ENCODE results near the gene LONP1.
"Not testable (repeated sequence)": the region's sequence is repeated elsewhere in the genome, so short reads cannot be mapped to it uniquely, and the experiment has no call there.

LONP1 gene

GRCh38 chr19:5719961-5720790, at the start of gene LONP1, which contains the start of gene CATSPERD:
Gene LONP1, minus strand, starts transcription at chr19:5720146. Its CDS starts 14 bp downstream, at chr19:5720132.
Gene CATSPERD, plus strand, starts transcription at chr19:5720637. Its CDS starts 101 bp downstream, at chr19:5720738.
- peak; percentile 95 for DNase-seq

DNA sequence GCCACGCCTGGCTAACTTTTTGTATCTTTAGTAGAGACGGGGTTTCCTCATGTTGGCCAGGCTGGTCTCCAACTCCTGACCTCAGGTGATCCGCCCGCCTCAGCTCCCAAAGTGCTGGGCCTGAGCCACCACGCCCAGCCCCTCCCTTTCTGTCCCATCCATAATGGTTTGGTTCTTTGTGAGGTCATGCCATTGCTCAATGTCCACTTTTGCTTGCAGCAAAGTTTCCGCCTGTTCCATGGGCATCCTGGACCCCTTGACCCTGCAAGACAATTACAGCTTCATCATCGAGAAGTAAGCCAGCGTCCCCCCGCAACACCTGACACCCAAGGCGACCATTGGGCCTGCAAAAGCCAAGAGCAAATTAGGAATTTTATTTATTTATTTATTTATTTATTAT, 48.0 kb upstream of the LONP1 start:
- no peak for DNase-seq

DNA sequence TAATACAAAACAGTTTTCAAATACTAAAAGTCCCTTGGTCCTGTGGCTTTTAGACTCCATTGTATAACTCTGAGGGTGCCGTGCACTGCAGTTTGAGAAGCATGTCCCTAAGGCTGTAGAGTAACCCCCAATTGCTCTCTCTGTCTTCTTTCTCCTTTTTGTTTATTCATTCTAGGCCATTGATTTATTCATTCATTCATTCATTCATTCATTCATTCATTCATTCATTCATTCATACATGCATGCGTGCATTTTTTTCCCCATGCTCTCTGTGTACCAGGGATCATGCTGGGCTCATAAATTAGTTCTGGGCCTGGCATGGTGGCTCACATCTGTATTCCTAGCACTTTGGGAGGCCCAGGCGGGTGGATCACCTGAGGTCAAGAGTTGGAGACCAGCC, 45.3 kb upstream of the LONP1 start:
- no peak for DNase-seq

- no peak for DNase-seq
Measured at GRCh38 chr19:5762608-5763217, 42.8 kb upstream of the LONP1 start.

DNA sequence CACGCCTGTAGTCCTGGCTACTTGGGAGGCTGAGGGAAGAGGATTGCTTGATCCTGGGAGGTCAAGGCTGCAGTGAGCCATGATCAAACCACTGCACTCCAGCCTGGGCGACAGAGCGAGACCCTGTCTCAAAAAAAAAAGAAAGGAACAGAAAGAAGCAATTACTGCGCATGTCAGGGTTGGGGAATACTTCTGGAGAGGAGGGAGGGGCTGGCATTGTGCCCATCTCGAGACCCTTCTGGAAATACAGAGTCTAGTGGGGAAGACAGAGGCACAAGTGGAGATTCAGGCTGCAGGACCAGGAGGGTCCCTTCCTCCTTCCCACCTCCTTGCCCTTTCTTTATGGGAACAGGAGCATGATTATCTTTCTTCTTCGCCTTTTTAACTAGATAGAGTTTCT, 33.8 kb upstream of the LONP1 start:
- DNase-seq = no peak

DNA sequence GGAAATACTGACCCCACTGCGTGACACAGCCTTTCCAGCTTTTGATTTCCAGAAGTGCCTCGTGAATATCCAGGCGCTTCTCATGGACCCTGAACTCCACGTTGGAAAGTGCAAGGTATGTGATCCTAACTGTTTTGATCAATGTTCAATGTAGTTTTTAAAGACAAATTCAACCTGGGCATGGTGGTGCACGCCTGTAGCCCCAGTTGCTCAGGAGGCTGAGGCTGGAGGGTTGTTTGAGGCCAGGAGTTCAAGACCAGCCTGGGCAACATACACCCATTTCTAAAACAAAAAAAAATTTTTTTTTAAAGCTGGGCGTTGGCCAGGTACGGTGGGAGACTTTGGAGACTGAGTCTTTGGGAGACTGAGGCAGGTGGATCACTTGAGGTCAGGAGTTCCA, 31.8 kb upstream of the LONP1 start:
- no peak for DNase-seq

DNA sequence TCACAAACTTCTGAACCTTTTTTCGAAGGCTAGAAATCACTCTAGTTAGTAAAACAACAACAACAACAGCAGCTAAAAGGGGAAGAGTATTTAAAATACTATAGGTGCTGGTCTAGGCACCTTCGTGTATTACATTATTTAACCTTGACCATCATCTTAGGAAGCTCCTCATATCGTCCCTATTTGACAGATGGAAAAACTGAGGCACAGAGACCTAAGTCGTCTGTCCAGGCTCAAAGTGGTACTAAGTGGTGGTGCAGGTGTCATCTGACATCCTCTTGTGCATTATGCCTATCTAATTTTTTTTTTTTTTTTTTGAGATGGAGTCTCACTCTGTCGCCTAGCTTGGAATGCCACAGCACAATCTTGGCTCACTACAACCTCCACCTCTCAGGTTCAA, 29.6 kb upstream of the LONP1 start:
- no peak for DNase-seq

DNA sequence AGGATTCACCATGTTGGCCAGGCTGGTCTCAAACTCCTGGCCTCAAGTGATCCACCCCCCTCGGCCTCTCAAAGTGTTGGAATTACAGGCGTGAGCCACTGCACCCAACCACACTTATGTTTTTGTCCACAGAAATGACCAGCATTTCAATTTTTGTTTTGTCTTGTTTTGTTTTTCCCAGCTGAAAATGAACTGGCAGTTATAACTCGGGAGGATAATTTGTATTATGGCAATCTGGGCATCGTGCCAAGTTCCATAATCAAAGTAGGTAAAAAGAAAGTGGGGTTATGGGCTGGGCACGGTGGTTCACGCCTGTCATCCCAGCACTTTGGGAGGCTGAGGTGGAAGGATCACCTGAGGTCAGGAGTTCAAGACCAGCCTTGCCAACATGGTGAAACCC, 29.0 kb upstream of the LONP1 start:
- DNase-seq = not testable (repeated sequence)

DNA sequence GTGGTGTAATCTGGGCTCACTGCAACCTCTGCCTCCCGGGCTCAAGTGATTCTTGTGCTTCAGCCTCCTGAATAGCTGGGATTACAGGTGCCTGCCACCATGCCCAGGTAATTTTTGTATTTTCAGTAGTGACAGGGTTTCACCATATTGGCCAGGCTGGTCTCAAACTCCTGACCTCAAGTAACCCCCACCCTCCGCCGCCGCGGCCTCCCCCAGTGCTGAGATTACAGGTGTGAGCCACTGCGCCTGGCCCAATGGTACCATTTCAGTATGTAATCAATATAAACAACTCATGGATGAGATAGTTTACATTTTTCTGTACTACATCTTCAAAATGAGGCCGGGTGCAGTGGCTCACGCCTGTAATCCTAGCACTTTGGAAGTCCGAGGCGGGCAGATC, 25.1 kb upstream of the LONP1 start:
- DNase-seq = not testable (repeated sequence)

- DNase-seq = no peak
Measured at GRCh38 chr19:5743630-5744029, 23.7 kb upstream of the LONP1 start.

- DNase-seq = no peak
Measured at GRCh38 chr19:5742051-5742450, 22.1 kb upstream of the LONP1 start.

DNA sequence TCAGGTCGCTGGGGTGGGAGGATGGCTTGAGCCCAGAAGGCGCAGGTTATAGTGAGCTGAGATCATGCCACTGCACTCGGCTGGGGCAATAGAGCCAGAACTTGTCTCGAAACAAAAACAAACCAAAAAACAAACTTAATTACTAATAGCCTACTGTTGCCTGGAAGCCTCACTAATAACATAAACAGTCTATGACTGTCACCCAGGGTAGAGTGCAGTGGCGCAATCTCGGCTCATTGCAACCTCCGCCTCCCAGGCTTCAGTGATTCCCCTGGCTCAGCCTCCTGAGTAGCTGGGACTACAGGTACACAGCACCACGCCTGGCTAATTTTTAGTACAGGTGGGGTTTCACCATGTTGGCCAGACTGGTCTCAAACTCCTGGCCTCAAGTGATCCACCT, 18.5 kb upstream of the LONP1 start:
- no peak for DNase-seq

DNA sequence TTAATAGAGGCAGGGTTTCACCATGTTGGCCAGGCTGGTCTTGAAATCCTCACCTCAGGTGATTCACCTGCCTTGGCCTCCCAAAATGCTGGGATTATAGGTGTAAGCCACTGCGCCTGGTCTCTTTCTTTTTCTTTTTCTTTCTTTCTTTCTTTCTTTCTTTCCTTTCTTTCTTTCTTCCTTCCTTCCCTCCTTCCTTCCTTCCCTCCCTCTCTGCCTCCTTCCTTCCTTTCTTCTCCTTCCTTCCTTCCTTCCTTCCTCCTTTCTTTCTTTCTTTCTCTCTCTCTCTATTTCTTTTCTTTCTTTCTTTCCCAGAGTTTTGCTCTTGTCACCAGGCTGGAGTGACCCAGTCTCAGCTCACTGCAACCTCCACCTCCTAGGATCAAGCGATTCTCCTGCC, 13.2 kb upstream of the LONP1 start:
- not testable (repeated sequence) for DNase-seq

DNA sequence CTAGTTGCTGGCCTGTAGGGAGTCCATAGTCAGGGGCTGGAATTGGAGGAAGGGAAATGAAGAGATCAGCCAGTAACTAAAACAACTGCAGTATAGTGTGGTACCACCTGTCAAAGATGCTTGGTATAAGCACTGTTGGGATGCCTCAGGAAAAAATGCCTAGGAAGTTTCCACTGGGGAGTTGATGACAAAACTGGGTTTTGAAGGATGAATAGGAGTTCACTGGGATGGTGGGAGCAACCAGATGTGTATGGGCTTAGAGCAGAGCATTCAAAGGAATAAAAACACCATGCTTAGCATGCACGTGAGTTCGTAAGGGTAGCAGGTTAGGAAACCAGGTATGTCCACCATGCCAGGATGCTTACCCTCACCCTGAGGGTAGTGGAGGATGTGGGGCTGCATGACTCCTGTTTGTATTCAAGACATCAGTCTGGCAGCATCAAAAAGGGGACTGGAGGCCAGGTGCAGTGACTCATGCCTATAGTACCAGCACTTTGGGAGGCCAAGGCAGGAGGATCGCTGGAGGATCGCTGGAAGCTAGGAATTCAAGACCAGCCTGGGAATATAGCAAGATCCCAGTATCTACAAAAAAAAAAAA, 7.6 kb upstream of the LONP1 start:
- DNase-seq = no peak

GRCh38 chr19:5719274-5719960, 529 bp downstream of the LONP1 start:
- no peak for DNase-seq

- no peak for DNase-seq
Measured at GRCh38 chr19:5718579-5719273, 1.2 kb downstream of the LONP1 start.

DNA sequence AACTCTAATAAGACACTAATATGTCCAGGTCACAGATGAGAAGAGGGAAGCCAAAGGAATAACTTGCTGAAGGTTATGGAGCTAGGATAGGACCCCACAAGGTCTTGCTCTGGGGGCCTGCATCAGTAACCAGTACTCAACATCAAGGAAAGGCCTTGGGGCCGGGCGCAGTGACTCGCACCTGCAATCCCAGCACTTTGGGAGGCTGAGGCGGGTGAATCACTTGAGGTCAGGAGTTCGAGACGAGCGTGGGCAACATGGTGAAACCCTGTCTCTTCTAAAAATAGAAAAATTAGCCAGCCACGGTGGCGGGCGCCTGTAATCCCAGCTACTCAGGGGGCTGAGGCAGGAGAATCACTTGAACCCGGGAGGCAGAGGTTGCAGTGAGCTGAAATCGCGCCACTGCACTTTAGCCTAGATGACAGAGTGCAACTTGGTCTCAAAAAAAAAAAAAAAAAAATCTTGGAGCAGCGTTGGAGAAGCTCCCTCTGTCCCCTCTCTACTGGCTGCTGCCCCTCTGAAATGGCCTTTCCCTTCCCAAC, 1.8 kb downstream of the LONP1 start:
- no peak for DNase-seq

- no peak for DNase-seq
Measured at GRCh38 chr19:5717215-5717935, 2.6 kb downstream of the LONP1 start.

DNA sequence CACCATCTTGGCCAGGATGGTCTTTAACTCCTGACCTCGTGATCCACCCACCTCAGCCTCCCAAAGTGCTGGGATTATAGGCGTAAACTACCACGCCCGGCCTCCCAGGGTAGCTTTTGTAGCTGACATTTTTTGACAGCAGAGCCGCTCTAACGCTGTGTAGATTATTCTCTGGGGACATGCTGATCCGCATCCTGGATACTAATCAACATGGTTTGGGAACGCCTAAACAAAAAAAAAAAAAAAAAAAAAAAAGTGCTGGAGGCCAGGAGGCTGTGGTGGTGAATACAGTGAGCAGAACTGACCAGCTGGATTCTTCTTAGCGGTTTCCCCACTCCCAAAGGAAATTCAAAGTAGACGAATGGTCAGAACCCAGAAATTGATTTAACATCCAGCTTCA, 5.1 kb downstream of the LONP1 start:
- DNase-seq = no peak

GRCh38 chr19:5713228-5713627, 6.7 kb downstream of the LONP1 start:
- DNase-seq = no peak

- no peak for DNase-seq
Measured at GRCh38 chr19:5711713-5712161, 8.2 kb downstream of the LONP1 start.

DNA sequence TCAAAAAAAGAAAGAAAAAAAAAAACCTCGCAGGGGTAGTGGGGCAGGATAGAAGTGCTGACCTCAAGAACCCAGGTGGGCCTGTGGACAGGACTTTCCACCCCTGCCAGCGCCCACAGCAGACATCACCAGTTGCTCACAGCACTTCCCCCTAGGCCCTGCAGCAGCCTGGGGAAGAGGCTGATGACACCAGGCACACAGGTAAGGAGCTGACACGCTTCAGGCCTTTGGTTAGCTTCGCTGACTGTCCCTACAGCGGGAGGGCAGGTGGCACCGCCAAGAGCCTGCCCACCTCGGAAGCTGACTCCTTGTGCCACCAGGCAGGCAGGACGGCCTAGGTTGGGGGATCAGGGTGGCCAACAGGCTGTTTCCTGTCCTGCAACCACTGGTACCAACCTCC, 8.9 kb downstream of the LONP1 start:
- DNase-seq = no peak

Data from T1000 (cell line).